ENCODE results near the gene TP73.

TP73 gene

DNA sequence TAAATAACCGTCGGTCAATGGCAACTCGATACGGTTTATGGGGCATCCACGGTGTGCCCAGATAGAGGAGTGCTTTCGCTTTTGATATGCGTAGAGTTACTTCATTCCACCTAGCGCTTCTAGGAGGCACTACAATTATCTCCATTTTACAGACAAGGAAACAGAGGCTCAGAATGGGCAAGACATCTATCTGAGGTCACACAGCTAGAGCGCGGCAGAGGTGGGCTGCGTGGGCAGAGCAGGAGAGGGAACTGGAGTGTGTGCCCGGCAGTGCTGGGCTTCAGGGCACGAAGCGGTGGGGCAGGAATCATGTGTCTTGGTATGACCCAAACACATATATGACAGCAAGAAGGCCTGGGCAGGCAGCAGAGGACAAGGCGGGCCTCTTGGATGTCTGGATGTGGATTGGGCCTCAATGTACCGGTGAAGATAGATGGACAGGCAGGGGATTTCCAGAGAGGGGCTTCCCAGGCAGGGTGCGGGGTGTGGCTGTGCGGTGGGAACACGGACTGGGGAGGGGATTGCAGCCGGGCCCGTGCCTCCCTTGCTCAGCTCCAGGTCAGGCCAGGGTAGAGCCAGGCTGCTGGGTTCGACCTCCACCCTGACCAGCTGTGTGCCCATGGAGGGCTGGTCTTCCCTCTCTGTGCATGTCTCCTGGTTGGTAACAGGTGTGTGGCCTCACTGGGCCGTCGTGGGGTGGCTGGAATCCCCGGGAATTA is 21.2 kb downstream of the TP73 start:
- TF ChIP-seq POLR2A (IDR thresholded peaks at IDR 0.05; ENCODE audit: low read length): no peak
- TF ChIP-seq GATA1 (IDR thresholded peaks at IDR 0.05; ENCODE audit: low read depth, low read length): no peak
- no peak for DNase-seq

GRCh38 chr1:3674100-3675094 is 22.1 kb downstream of the TP73 start:
- TF ChIP-seq POLR2A (IDR thresholded peaks at IDR 0.05; ENCODE audit: low read length) (no peak), GATA1 (IDR thresholded peaks at IDR 0.05; ENCODE audit: low read depth, low read length) (no peak)
- DNase-seq: no peak

GRCh38 chr1:3675436-3675835 is 23.1 kb downstream of the TP73 start:
- no peak for DNase-seq
- TF ChIP-seq GATA1 (IDR thresholded peaks at IDR 0.05; ENCODE audit: low read depth, low read length) (no peak), POLR2A (IDR thresholded peaks at IDR 0.05; ENCODE audit: low read length) (no peak)

DNA sequence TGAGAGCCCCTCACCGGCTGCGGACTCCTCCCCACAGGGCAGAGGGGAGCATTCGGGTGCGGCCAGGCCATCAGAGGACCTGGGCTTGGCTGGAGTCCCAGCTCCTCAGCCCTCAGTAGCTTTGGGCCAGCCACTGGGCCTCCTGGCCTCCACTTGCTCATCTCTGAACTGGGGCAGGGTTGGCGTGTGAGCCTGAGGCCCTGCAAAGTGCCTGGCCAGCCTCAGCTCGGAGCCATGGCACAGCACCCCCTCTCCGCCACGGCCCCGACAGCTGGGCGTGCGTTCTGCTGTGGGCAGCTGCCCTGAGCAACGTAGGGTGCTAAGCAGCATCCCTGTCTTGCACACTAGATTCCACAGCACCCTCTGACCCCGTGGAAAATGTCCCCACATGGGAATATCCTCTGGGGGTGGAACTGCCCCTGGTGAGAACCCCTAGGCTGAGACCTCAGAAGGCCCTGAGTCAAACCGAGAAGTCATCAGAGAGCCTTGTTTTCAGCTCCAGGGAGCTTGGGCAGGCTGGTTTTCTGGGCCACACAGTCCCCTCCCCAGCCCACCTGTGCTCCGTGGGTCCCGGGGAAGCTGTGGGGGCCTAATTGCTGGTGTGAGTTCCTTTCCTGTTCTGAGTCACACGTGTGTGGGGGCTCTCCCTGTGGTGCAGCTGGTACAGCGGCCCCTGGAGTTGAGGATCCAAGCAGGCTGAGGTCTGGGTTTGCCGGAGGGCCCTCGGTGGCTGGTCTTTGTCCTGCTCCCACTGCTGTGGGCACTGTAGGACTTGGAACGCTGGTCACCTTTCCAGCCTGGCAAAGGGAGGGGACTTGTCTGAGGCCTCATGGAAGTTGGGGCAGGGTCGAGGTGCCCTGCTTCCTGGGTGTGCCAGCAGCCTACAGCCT is 24.5 kb downstream of the TP73 start:
- no peak for TF ChIP-seq GATA1 (IDR thresholded peaks at IDR 0.05; ENCODE audit: low read depth, low read length)
- TF ChIP-seq POLR2A (IDR thresholded peaks at IDR 0.05; ENCODE audit: low read length): no peak
- no peak for DNase-seq

DNA sequence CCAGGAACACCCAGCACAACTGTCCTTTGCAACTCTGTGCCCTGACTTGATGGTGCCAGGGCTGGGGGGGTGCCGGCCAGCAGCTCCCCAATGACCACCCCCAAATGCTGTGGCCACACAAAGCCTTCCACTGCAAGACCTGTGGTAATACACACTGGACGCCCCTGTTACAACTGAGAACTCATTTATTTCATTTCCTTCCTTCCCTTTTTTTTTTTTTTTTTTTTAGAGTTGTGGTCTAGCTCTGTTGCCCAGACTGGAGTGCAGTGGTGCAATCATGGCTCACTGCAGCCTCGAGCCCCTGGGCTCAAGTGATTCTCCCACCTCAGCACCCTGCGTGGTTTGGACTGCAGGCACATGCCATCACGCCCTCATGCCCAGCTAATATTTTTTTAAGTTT is 25.2 kb downstream of the TP73 start:
- TF ChIP-seq GATA1 (IDR thresholded peaks at IDR 0.05; ENCODE audit: low read depth, low read length) (no peak), POLR2A (IDR thresholded peaks at IDR 0.05; ENCODE audit: low read length) (no peak)

GRCh38 chr1:3678361-3679097 is 26.2 kb downstream of the TP73 start:
- no peak for DNase-seq
- no peak for TF ChIP-seq GATA1 (IDR thresholded peaks at IDR 0.05; ENCODE audit: low read depth, low read length)
- TF ChIP-seq POLR2A (IDR thresholded peaks at IDR 0.05; ENCODE audit: low read length): no peak

More for the DNA sequence above, 25.2 kb downstream of the TP73 start:
- DNase-seq: no peak

DNA sequence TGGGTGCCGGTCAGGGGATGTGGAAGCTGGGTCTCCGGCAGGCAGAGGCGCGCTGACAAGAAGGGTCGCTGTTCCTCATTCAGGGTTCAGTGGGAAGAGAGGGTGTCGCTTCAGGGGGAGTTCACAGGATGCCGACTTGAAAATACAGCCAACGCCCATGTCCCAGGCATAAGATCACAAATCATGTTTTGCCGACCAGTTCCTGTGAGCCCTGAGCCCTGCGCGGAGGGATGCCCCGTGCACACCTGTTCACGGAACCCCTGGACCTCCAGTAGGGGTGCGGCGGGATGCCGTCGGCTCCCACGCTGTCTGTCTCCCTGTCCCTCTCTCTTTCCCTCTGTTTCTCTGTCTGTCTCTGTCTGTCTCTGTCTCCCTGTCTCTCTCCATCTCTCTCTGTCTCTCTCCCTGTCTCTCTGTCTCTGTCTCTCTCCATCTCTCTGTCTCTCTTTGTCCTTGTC is 26.8 kb downstream of the TP73 start:
- no peak for DNase-seq

DNA sequence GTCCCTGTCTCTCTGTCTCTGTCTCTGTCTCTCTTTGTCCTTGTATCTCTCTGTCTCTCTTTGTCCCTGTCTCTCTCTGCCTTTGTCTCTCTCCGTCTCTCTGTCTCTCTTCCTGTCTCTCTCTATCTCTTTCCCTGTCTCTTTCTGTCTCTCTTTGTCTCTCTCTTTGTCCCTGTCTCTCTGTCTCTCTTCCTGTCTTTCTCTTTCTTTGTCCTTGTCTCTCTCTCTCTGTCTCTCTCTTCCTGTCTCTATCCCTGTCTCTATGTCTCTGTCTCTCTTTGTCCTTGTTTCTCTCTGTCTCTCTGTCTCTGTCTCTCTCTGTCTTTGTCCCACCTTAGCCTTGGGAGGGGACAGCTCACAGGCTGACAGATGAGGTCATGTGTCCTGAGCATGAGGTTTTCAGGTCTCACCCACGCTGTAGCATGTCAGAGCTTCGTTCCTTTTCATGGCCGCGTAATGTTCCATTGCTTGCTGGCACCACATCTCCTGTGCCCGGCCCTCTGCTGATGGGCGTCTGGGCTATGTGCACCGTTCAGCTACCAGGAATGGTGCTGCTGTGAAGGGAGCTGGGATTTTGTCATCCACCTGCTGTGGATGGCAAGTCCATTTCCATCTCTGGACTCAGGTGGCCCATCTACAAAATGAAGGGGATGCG is 27.6 kb downstream of the TP73 start:
- no peak for TF ChIP-seq POLR2A (IDR thresholded peaks at IDR 0.05; ENCODE audit: low read length)
- DNase-seq: no peak

More for the DNA sequence above, 26.8 kb downstream of the TP73 start:
- TF ChIP-seq POLR2A (IDR thresholded peaks at IDR 0.05; ENCODE audit: low read length) (no peak), GATA1 (IDR thresholded peaks at IDR 0.05; ENCODE audit: low read depth, low read length) (no peak)

GRCh38 chr1:3680488-3681230 is 28.3 kb downstream of the TP73 start:
- DNase-seq: no peak
- TF ChIP-seq GATA1 (IDR thresholded peaks at IDR 0.05; ENCODE audit: low read depth, low read length) (no peak), POLR2A (IDR thresholded peaks at IDR 0.05; ENCODE audit: low read length) (no peak)

DNA sequence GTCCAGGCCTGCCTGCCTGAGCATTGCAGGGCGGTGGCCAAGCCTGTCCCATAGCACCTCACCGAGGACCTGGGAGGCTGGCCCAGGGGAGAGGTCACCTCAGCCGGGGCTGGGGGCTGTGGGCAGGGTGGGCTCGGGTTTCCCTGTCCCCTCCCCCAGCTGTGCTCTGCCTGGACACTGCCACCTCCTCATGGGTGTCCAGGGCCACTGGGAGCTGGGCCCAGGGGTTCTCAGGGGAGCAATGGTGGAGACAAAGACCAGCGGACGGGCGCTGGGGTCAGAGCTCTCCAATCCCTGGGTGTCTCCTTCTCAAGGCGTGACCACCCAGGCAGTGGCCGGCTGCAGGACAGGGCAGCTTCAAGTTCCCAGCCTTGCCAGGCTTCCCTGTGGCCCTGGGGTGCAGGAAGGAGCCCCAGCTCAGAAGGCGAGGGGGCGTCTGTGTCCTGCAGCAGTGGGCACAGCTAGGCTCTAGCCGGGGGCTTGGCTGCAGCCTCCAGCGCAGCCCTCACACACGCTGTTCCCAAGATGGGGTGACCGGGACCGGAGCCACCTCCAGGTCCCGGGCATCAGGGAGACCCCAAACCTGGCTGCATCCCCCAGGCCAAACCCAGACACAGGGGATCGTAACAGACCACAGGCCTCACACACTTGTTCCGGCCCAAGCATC is 29.0 kb downstream of the TP73 start:
- DNase-seq: no peak
- TF ChIP-seq GATA1 (IDR thresholded peaks at IDR 0.05; ENCODE audit: low read depth, low read length): no peak
- TF ChIP-seq POLR2A (IDR thresholded peaks at IDR 0.05; ENCODE audit: low read length): no peak
